Body of pancreas (tissue), 4 donors: ENCODE data around the gene LMAN2. TPM values are rescaled to one million over a fixed set of nuclear protein-coding genes. Genes with fewer than 3 reads are reported as not detected.

Experiments used
- ATAC-seq: fragments of 150-250 bp; one replicate; pipeline ENCODE4 v1.9.1; 2016
- DNase-seq, 4 donors: peaks; one replicate each; pipeline ENCODE4 v3.0.0-alpha.2; 2019
- H3K27ac ChIP-seq, 4 donors: fragments of 200-600 bp; sonication (generic); 1 replicate in 3 of 4; 2 replicates in 1 of 4; pipeline versions ENCODE4 v1.5.1 to v1.6.1; 2016 to 2019; ENCODE audit warnings: mild to moderate bottlenecking in 1 of 4, mixed read lengths in 1 of 4, moderate library complexity in 1 of 4
- H3K27me3 ChIP-seq, 2 donors: fragments of 200-600 bp; sonication (generic); one replicate each; pipeline ENCODE4 v1.6.0; 2016; ENCODE audit warnings: mild to moderate bottlenecking in 1 of 2
- H3K36me3 ChIP-seq, 2 donors: fragments of 200-600 bp; sonication (generic); replicated peaks in 1 of 2; 2 replicates each; pipeline ENCODE4 v1.5.1; 2016; ENCODE audit warnings: low read depth in 2 of 2; ENCODE audit not compliant: insufficient read depth in 1 of 2
- H3K4me1 ChIP-seq: fragments of 200-600 bp; sonication (generic); one replicate; pipeline ENCODE4 v1.6.0; 2016
- H3K4me3 ChIP-seq, 2 donors: fragments of 200-600 bp; sonication (generic); 1 replicate in 1 of 2; 2 replicates in 1 of 2; pipeline ENCODE4 v1.5.1; 2016 to 2019
- H3K9me3 ChIP-seq, 3 donors: fragments of 200-600 bp; sonication (generic); 1 replicate in 2 of 3; 2 replicates in 1 of 3; pipeline ENCODE4 v1.5.1; 2016
- POLR2A ChIP-seq, 3 donors: fragments of 450-650 bp; IDR thresholded peaks; one replicate each; pipeline ENCODE4 v1.6.1; 2016; ENCODE audit warnings: antibody characterized with exemption in 3 of 3, mild to moderate bottlenecking in 2 of 3
- WGBS, 2 donors: methylation state at CpG; one replicate each; pipeline ENCODE4 v1.1.5; 2017; 5-methylcytosine and 5-hydroxymethylcytosine counted together
- intact Hi-C: fragments of 100-400 bp; cut with DNase I; formaldehyde crosslinking; loops from one replicate; pipeline ENCODE4 v1.15.1; 2023
- total RNA-seq, 2 donors: library from RNA; depleted of rRNA; stranded (reverse); fragments of >200 nt; gene quantifications; one replicate each; pipeline ENCODE4 v1.1.0, GENCODE V29; 2016
- TF ChIP-seq, protein P1 (sequence below), 7 experiments: fragments of 450-650 bp in 4 of 7; fragments of 200-600 bp in 3 of 7; sonication (generic) in 3 of 7; IDR thresholded peaks; one replicate each; pipeline ENCODE4 v1.5.1; 2016 to 2019; ENCODE audit warnings: antibody characterized with exemption in 7 of 7

Gene LMAN2
- total RNA-seq, 2 donors from 2014 or later = 218 to 227 TPM

GRCh38 chr5:177334155-177334551, 17.3 kb downstream of the LMAN2 start:
- no peaks in the 10 kb centered on the region for H3K27me3 ChIP-seq
- H3K4me1 ChIP-seq = peaks cover 10% of the 10 kb centered on the region
- no peak for TF ChIP-seq POLR2A (IDR thresholded peaks at IDR 0.05)
- TF ChIP-seq, protein P1, sequence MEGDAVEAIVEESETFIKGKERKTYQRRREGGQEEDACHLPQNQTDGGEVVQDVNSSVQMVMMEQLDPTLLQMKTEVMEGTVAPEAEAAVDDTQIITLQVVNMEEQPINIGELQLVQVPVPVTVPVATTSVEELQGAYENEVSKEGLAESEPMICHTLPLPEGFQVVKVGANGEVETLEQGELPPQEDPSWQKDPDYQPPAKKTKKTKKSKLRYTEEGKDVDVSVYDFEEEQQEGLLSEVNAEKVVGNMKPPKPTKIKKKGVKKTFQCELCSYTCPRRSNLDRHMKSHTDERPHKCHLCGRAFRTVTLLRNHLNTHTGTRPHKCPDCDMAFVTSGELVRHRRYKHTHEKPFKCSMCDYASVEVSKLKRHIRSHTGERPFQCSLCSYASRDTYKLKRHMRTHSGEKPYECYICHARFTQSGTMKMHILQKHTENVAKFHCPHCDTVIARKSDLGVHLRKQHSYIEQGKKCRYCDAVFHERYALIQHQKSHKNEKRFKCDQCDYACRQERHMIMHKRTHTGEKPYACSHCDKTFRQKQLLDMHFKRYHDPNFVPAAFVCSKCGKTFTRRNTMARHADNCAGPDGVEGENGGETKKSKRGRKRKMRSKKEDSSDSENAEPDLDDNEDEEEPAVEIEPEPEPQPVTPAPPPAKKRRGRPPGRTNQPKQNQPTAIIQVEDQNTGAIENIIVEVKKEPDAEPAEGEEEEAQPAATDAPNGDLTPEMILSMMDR (IDR thresholded peaks at IDR 0.05) = no peak
- H3K36me3 ChIP-seq = peaks cover 17 to 39% of the 10 kb centered on the region in 2 donors
- no peak for DNase-seq
- no peak overlapping the region for H3K4me3 ChIP-seq
- ATAC-seq = no peak
- no peaks in the 10 kb centered on the region for H3K9me3 ChIP-seq
- H3K27ac ChIP-seq = no peak overlapping the region
- WGBS, 2 donors = 82 to 86% methylated on average over 1 to 13 of the region's 15 CpGs
- intact Hi-C loops = no loop called here

GRCh38 chr5:177333420-177334154, 17.9 kb downstream of the LMAN2 start:
- H3K27me3 ChIP-seq = no peaks in the 10 kb centered on the region
- no peak for ATAC-seq
- WGBS, 2 donors = 88 to 91% methylated on average over 13 to 15 of the region's 16 CpGs
- DNase-seq = no peak
- intact Hi-C loops = no loop called here
- no peak overlapping the region for H3K27ac ChIP-seq
- no peak overlapping the region for H3K4me3 ChIP-seq
- H3K4me1 ChIP-seq = peaks cover 13% of the 10 kb centered on the region
- peaks cover 17 to 39% of the 10 kb centered on the region in 2 donors for H3K36me3 ChIP-seq
- TF ChIP-seq, protein P1 (IDR thresholded peaks at IDR 0.05) = no peak
- no peak for TF ChIP-seq POLR2A (IDR thresholded peaks at IDR 0.05)
- no peaks in the 10 kb centered on the region for H3K9me3 ChIP-seq

DNA sequence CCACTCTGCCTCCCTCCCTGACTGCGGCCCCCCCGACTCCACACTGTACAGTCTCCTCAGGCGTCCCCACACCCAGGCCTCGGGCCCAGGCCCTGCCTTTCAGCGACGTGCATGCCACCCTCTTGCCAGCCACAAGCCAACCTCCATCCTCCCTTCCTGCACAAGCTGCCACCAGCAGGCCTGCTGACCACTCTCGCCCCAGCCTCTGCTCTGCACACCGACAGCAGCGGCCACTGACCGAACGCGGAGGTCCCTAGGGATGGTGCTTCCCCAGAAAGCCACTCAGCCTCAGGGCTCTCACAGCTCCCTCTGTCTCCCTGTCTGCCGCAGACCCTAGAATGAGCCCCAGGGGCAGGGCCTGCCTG, 18.6 kb downstream of the LMAN2 start:
- Histone ChIP-seq H3K27ac (no peak overlapping the region), H3K9me3 (no peaks in the 10 kb centered on the region), H3K36me3 (peaks cover 17 to 35% of the 10 kb centered on the region in 2 donors), H3K4me1 (peaks cover 20% of the 10 kb centered on the region), H3K27me3 (no peaks in the 10 kb centered on the region), H3K4me3 (no peak overlapping the region)
- ATAC-seq (no peak), DNase-seq (no peak)
- 87 to 96% methylated on average over 7 to 11 of the region's 13 CpGs for WGBS, 2 donors
- intact Hi-C loops = no loop called here
- no peak for TF ChIP-seq POLR2A (IDR thresholded peaks at IDR 0.05)
- TF ChIP-seq, protein P1 (IDR thresholded peaks at IDR 0.05) = no peak

- ATAC-seq (no peak), DNase-seq (no peak)
- Histone ChIP-seq H3K36me3 (peaks cover 17 to 34% of the 10 kb centered on the region in 2 donors), H3K9me3 (no peaks in the 10 kb centered on the region), H3K4me1 (peaks cover 26% of the 10 kb centered on the region), H3K4me3 (no peak overlapping the region), H3K27me3 (no peaks in the 10 kb centered on the region), H3K27ac (no peak overlapping the region)
- intact Hi-C loops = no loop called here
- TF ChIP-seq, protein P1 (IDR thresholded peaks at IDR 0.05) = no peak
- TF ChIP-seq POLR2A (IDR thresholded peaks at IDR 0.05) = no peak
- WGBS, 2 donors = 86 to 93% methylated on average over 29 to 35 of the region's 35 CpGs
These were observed 19.2 kb downstream of the LMAN2 start for GRCh38 chr5:177332031-177332895.
